ENCODE results near the gene FOXM1. TPM values are rescaled to one million over a fixed set of nuclear protein-coding genes. Genes with fewer than 3 reads are reported as not detected.

Gene FOXM1
- total RNA-seq, 1 donor from 2014 or later, result 36.8 TPM

DNA sequence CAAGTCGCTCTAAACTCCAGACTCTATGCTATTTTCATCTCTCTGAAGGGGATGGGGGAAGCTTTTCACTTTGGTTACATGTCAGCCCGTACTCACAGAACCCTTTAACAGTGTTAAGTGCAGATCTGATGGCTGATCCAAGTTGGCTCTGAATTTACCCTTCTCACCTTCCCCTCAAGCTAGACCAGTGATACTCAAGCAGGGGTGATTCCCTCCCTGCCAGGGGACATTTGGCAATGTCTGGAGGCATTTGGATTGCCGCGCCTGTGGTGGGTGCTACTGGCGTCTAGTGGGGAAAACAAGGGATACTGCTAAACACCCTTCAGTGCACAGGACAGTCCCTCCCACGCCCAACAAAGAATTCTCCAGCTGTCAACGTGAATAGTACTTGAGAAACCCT, 14.1 kb downstream of the FOXM1 start:
- H3K4me3 ChIP-seq (ENCODE audit: low read depth, low read length), result no peak overlapping the region
- no peak for DNase-seq (ENCODE audit: low read depth)
- TF ChIP-seq, protein P1, sequence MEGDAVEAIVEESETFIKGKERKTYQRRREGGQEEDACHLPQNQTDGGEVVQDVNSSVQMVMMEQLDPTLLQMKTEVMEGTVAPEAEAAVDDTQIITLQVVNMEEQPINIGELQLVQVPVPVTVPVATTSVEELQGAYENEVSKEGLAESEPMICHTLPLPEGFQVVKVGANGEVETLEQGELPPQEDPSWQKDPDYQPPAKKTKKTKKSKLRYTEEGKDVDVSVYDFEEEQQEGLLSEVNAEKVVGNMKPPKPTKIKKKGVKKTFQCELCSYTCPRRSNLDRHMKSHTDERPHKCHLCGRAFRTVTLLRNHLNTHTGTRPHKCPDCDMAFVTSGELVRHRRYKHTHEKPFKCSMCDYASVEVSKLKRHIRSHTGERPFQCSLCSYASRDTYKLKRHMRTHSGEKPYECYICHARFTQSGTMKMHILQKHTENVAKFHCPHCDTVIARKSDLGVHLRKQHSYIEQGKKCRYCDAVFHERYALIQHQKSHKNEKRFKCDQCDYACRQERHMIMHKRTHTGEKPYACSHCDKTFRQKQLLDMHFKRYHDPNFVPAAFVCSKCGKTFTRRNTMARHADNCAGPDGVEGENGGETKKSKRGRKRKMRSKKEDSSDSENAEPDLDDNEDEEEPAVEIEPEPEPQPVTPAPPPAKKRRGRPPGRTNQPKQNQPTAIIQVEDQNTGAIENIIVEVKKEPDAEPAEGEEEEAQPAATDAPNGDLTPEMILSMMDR (conservative IDR thresholded peaks at IDR 0.05; ENCODE audit: low read depth, low read length), result no peak

DNA sequence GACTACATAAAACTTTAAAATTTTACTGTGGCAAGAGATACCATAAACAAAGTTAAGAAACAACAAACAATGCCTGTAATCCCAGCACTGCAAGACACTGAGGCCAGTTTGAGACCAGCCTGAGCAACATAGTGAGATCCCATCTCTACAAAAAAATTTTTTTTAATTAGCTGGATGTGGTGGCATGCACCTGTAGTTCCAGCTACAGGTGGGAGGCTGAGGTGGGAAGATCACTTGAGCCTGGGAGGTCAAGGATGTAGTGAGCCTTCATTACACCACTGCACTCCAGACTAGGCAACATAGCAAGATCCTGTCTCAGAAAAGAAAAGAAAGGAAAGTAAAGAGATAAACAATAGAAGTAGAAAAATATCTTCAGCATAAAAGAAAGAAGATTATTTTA, 16.8 kb downstream of the FOXM1 start:
- no peak overlapping the region for H3K4me3 ChIP-seq (ENCODE audit: low read depth, low read length)
- TF ChIP-seq, protein P1 (conservative IDR thresholded peaks at IDR 0.05; ENCODE audit: low read depth, low read length), result no peak
- no peak for DNase-seq (ENCODE audit: low read depth)

DNA sequence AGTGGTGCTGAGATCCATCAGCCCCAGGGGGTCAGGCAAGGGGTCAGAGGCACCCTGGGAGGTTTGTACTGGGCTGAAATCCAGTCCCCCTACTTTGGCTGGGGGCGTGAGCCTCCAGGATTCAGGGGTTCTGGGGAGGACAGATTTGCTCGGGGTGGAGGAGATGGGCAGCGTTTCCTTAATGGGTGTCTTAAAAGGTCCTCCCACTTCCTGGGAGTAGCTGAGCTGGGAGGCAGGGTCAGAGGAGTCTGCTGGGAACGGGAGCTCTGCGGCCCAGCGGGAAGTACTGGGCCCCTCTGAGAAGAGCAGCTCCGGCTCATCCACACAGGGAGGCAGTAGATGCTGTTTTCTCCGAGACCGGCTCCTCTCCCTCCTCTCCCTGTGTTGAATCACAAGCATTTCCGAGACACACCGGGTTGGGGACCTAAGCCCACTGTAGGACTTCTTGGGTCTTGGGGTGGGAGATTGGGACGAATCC, 18.0 kb downstream of the FOXM1 start:
- H3K4me3 ChIP-seq (ENCODE audit: low read depth, low read length), result no peak overlapping the region
- DNase-seq (ENCODE audit: low read depth), result no peak
- TF ChIP-seq, protein P1 (conservative IDR thresholded peaks at IDR 0.05; ENCODE audit: low read depth, low read length), result no peak

DNA sequence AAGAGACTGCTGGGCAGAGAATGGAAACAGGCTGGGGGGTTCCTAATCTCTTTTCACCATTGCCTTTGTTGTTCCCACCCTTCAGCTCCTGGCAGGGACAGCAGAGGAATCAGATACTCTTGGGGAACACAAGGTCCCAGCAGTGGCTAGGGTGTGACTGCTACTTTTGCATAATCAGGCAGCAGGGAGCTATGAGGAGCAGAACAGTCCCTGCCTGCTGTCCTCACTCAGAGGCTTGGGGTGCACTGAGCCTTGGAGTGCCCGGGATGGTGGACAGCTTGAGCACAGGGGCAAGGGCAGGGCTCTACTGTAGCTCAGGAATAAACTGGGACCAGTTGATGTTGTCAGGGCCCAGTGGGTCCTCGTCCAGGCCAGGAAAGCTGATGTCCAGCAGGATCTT, 18.6 kb downstream of the FOXM1 start:
- DNase-seq (ENCODE audit: low read depth), result no peak
- no peak overlapping the region for H3K4me3 ChIP-seq (ENCODE audit: low read depth, low read length)
- TF ChIP-seq, protein P1 (conservative IDR thresholded peaks at IDR 0.05; ENCODE audit: low read depth, low read length), result no peak

DNA sequence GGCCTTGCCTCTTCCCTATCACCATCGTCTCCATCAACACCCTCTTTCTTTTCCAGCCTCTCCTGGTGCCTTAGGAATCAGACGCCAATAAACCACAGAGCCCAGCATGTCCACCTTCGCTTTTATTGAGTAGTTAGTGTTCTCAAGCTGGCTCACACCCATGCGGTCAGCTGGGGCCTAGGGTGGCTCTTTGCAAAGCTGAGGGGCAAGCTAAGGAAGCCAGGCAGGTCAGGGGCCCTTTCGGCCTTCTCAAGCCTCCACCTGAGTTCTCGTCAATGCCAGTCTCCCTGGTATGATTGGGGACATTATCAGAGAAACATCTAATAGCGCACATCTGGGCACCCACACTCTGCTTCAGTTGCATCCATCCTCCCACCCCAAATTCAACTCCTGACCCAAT, 19.4 kb downstream of the FOXM1 start:
- no peak overlapping the region for H3K4me3 ChIP-seq (ENCODE audit: low read depth, low read length)
- DNase-seq (ENCODE audit: low read depth), result no peak
- TF ChIP-seq, protein P1 (conservative IDR thresholded peaks at IDR 0.05; ENCODE audit: low read depth, low read length), result no peak

DNA sequence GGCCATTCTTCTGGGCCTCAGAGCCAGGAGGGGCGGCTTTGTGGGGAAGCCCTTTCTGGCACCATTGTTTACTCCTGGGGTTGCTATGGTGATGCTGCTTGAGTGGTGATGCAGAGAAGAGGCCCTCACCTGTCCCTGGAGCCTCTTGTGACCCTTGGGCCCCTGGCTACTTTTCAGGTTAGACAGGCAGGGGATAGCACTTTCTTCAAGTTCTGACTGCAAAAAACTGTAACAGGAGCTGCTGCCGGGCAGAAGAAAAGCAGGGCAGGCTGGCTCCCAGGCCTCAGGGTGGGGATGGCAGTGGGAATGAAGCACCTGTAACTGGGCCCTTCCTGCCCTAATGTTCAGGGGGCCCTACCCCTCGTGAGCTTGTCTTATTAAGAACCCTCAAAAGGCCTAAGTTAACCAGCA, 19.9 kb downstream of the FOXM1 start, which contains the start of gene TEX52:
Gene TEX52, minus strand, starts transcription at position 19 of the 411 bp plus-strand sequence. Its CDS starts 13 bp downstream, at position 6.
- TF ChIP-seq, protein P1 (conservative IDR thresholded peaks at IDR 0.05; ENCODE audit: low read depth, low read length), result no peak
- H3K4me3 ChIP-seq (ENCODE audit: low read depth, low read length), result no peak within 1 kb of the TSS
- no peak for DNase-seq (ENCODE audit: low read depth)

DNA sequence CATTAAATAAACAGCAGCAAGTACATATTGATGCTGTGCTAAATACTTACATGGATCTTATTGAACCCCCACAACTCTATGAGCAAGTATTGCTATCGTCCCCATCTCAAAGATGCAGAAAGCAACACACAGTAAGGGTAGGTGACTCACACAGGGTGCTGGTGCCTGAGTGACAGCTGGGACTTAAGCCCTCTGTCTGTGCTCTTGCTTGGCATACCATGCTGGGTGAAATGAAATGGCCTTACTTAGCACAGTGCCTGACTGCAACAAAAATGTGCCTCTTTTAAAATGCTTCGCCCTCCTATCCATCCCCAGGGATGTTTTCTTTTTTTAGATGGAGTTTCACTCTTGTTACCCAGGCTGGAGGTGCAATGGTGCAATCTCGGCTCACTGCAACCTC, 20.9 kb downstream of the FOXM1 start:
- no peak for DNase-seq (ENCODE audit: low read depth)
- TF ChIP-seq, protein P1 (conservative IDR thresholded peaks at IDR 0.05; ENCODE audit: low read depth, low read length), result no peak
- H3K4me3 ChIP-seq (ENCODE audit: low read depth, low read length), result no peak overlapping the region

All from epithelial cell of proximal tubule (primary cell).